ELF-1 (cell line): Measurements from ENCODE around the gene TAOK1.

Experiments
- DNase-seq: peaks from one replicate; pipeline ENCODE4 v3.0.0-alpha.2; 2016; ENCODE audit warnings: low read depth, low spot score

Gene TAOK1

GRCh38 chr17:29569245-29569950, 179.2 kb downstream of the TAOK1 start:
- peak; percentile 54 for DNase-seq

GRCh38 chr17:29570521-29570920, 180.4 kb downstream of the TAOK1 start:
- DNase-seq, result no peak

- DNase-seq, result no peak
These were observed 181.3 kb downstream of the TAOK1 start for GRCh38 chr17:29571486-29571882.

- no peak for DNase-seq
These were observed 181.9 kb downstream of the TAOK1 start for GRCh38 chr17:29571883-29572681.

- DNase-seq, result peak; percentile 68
These were observed 182.8 kb downstream of the TAOK1 start for GRCh38 chr17:29572691-29573557.

- no peak for DNase-seq
These were observed 183.4 kb downstream of the TAOK1 start for GRCh38 chr17:29573558-29573869.

- no peak for DNase-seq
These were observed 183.9 kb downstream of the TAOK1 start for GRCh38 chr17:29573871-29574731.

GRCh38 chr17:29574732-29575510, 184.8 kb downstream of the TAOK1 start:
- DNase-seq, result no peak

- no peak for DNase-seq
These were observed 185.5 kb downstream of the TAOK1 start for GRCh38 chr17:29575511-29576213.

- no peak for DNase-seq
These were observed 186.2 kb downstream of the TAOK1 start for GRCh38 chr17:29576214-29577000.

GRCh38 chr17:29577001-29577370, 186.8 kb downstream of the TAOK1 start:
- DNase-seq, result no peak

GRCh38 chr17:29577385-29578211, 187.4 kb downstream of the TAOK1 start:
- DNase-seq, result no peak

GRCh38 chr17:29578626-29579485, 188.7 kb downstream of the TAOK1 start:
- DNase-seq, result no peak

GRCh38 chr17:29579866-29580771, 190.0 kb downstream of the TAOK1 start:
- peak; percentile 88 for DNase-seq

- no peak for DNase-seq
These were observed 191.6 kb downstream of the TAOK1 start for GRCh38 chr17:29581583-29582253.
